AG10803 (cell line): ENCODE measurements around the gene FBXO44.

Experiments
- DNase-seq: peaks from one replicate; pipeline ENCODE4 v3.0.0; 2010; ENCODE audit warnings: low read depth
- H3K4me3 ChIP-seq: 2 replicates; pipeline ENCODE4 v1.5.1; 2011; ENCODE audit warnings: mild to moderate bottlenecking, low read length, control low read depth
- TF ChIP-seq, protein P1 (sequence below): conservative IDR thresholded peaks from 2 replicates; pipeline ENCODE4 v1.5.1; 2011; ENCODE audit warnings: mild to moderate bottlenecking, low read length, control low read depth, inconsistent platforms

The FBXO44 gene

DNA sequence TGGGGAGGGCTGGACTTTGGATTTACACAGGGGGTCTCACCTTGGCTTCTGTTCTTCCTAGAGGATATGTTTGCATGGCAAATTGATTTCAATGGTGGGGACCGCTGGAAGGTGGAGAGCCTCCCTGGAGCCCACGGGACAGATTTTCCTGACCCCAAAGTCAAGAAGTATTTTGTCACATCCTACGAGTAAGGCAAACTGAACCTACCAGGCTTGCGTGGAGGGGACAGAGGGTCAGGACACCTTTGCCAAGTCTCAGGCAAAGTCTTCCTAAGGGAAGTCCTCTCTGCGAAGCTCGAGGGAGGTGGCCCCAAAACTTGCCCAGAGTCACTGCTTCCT is 16.5 kb downstream of the FBXO44 start:
- DNase-seq: no peak
- H3K4me3 ChIP-seq: no peak overlapping the region
- TF ChIP-seq, protein P1, sequence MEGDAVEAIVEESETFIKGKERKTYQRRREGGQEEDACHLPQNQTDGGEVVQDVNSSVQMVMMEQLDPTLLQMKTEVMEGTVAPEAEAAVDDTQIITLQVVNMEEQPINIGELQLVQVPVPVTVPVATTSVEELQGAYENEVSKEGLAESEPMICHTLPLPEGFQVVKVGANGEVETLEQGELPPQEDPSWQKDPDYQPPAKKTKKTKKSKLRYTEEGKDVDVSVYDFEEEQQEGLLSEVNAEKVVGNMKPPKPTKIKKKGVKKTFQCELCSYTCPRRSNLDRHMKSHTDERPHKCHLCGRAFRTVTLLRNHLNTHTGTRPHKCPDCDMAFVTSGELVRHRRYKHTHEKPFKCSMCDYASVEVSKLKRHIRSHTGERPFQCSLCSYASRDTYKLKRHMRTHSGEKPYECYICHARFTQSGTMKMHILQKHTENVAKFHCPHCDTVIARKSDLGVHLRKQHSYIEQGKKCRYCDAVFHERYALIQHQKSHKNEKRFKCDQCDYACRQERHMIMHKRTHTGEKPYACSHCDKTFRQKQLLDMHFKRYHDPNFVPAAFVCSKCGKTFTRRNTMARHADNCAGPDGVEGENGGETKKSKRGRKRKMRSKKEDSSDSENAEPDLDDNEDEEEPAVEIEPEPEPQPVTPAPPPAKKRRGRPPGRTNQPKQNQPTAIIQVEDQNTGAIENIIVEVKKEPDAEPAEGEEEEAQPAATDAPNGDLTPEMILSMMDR: no peak

DNA sequence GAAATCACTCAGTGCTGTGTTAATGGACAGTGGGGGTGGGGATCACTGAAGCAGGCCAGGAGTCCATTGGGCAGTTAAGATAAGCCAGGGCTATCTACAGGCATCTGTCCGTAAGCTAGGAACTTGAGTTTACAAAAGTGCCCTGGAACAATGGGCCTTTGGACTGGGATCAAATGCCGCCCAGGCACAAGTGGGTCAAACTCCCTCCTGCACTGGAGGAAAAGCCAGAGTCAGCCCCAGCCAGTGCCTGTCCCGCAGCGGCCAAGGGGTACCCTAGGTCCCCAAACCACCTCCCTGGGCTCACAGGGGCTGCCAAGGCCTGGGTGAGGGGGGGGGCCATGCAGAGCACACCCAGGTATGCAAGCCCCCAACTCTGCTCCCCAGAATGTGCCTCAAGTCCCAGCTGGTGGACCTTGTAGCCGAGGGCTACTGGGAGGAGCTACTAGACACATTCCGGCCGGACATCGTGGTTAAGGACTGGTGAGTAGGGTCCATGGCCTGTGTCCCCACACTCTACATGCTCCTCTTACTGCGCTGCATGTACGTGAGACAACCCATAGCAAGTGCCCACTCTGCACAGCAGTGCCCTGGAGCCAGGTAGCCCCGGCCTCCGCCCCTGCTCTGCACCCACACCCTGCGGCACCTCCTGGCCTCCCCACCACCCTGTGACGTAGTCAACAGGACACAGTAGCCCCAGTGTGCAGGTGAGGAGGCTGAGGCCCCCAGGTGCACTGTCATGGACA is 17.0 kb downstream of the FBXO44 start:
- TF ChIP-seq, protein P1: no peak
- DNase-seq: no peak

GRCh38 chr1:11673089-11673769 is 18.6 kb downstream of the FBXO44 start:
- no peak overlapping the region for H3K4me3 ChIP-seq
- no peak for DNase-seq

More for the DNA sequence above, 17.0 kb downstream of the FBXO44 start:
- no peak overlapping the region for H3K4me3 ChIP-seq

GRCh38 chr1:11674488-11674887 is 19.8 kb downstream of the FBXO44 start:
- TF ChIP-seq, protein P1: no peak
- no peak overlapping the region for H3K4me3 ChIP-seq
- no peak for DNase-seq

More at GRCh38 chr1:11673089-11673769, 18.6 kb downstream of the FBXO44 start:
- TF ChIP-seq, protein P1: no peak

- no peak for DNase-seq
- H3K4me3 ChIP-seq: no peak overlapping the region
- TF ChIP-seq, protein P1: no peak
Measured at GRCh38 chr1:11675325-11675724, 20.6 kb downstream of the FBXO44 start.

- TF ChIP-seq, protein P1: no peak
- DNase-seq: no peak
Measured at GRCh38 chr1:11676386-11677103, 21.9 kb downstream of the FBXO44 start.

More at GRCh38 chr1:11676386-11677103, 21.9 kb downstream of the FBXO44 start:
- no peak overlapping the region for H3K4me3 ChIP-seq
